HepG2 (cell line): ENCODE results near the gene RSL1D1. TPM values are rescaled to one million over a fixed set of nuclear protein-coding genes. Genes with fewer than 3 reads are reported as not detected.

Experiments used
- AHDC1 ChIP-seq: sonication (generic); formaldehyde crosslinking; IDR thresholded peaks from 2 replicates; pipeline ENCODE4 v1.5.1; 2020; ENCODE audit warnings: mild to moderate bottlenecking, missing genetic modification reagents, borderline replicate concordance
- EP300 ChIP-seq, 3 experiments: sonication (generic) in 1 of 3; formaldehyde crosslinking in 1 of 3; IDR thresholded peaks; 2 replicates each; pipeline versions ENCODE4 v1.5.1 to v1.6.1; 2011 to 2020; ENCODE audit warnings: low read depth in 2 of 3, low read length in 2 of 3, borderline replicate concordance in 1 of 3, improper control_type of control experiment in 1 of 3, mild to moderate bottlenecking in 1 of 3, missing genetic modification reagents in 1 of 3, moderate library complexity in 1 of 3
- GFI1 ChIP-seq: sonication (generic); formaldehyde crosslinking; IDR thresholded peaks from 2 replicates; pipeline ENCODE4 v1.5.0; 2020; ENCODE audit warnings: missing genetic modification reagents, mild to moderate bottlenecking, borderline replicate concordance
- JDP2 ChIP-seq: sonication (generic); formaldehyde crosslinking; IDR thresholded peaks from 2 replicates; pipeline ENCODE4 v1.8.1; 2022; ENCODE audit warnings: missing genetic modification reagents, borderline replicate concordance
- KMT2B ChIP-seq: IDR thresholded peaks from 2 replicates; pipeline ENCODE4 v1.6.1; 2016; ENCODE audit warnings: missing genetic modification reagents, missing compliant biosample characterization
- LCORL ChIP-seq, 2 experiments: fragments of 450-650 bp in 1 of 2; sonication (generic) in 1 of 2; formaldehyde crosslinking in 1 of 2; IDR thresholded peaks; 2 replicates each; pipeline versions ENCODE4 v1.5.0 to v1.6.1; 2017 to 2020; ENCODE audit warnings: antibody characterized with exemption in 1 of 2, missing genetic modification reagents in 1 of 2
- MYNN ChIP-seq: sonication (generic); formaldehyde crosslinking; IDR thresholded peaks from 2 replicates; pipeline ENCODE4 v1.4.0; 2020; ENCODE audit warnings: mild to moderate bottlenecking, low read depth, missing genetic modification reagents
- SOX5 ChIP-seq: IDR thresholded peaks from 2 replicates; pipeline ENCODE4 v1.6.1; 2016; ENCODE audit warnings: borderline replicate concordance
- TARDBP ChIP-seq: sonication (generic); formaldehyde crosslinking; IDR thresholded peaks from 2 replicates; pipeline ENCODE4 v1.8.0; 2022; ENCODE audit warnings: mild to moderate bottlenecking, missing genetic modification reagents
- TFDP2 ChIP-seq: sonication (generic); formaldehyde crosslinking; IDR thresholded peaks from 2 replicates; pipeline ENCODE4 v1.4.0; 2020; ENCODE audit warnings: missing genetic modification reagents
- TFE3 ChIP-seq: IDR thresholded peaks from 2 replicates; pipeline ENCODE4 v1.6.1; 2016
- ZBTB33 ChIP-seq: sonication (generic); formaldehyde crosslinking; IDR thresholded peaks from 2 replicates; pipeline ENCODE4 v1.4.0; 2020; ENCODE audit warnings: missing genetic modification reagents
- ZNF235 ChIP-seq: sonication (generic); formaldehyde crosslinking; IDR thresholded peaks from 2 replicates; pipeline ENCODE4 v1.8.1; 2023; ENCODE audit warnings: mild to moderate bottlenecking, missing genetic modification reagents, borderline replicate concordance
- ZNF589 ChIP-seq: sonication (generic); formaldehyde crosslinking; conservative IDR thresholded peaks from 2 replicates; pipeline ENCODE4 v1.8.0; 2022; ENCODE audit warnings: mild to moderate bottlenecking, moderate library complexity, missing genetic modification reagents
- ZNF740 ChIP-seq: sonication (generic); formaldehyde crosslinking; IDR thresholded peaks from 2 replicates; pipeline ENCODE4 v1.4.0; 2020; ENCODE audit warnings: missing genetic modification reagents
- ZNF761 ChIP-seq: sonication (generic); formaldehyde crosslinking; conservative IDR thresholded peaks from 2 replicates; pipeline ENCODE4 v1.4.0; 2020; ENCODE audit warnings: mild to moderate bottlenecking, missing genetic modification reagents
- polyA plus RNA-seq, 8 experiments: library from polyadenylated mRNA; depleted of rRNA in 3 of 8; stranded (reverse) in 7 of 8; unstranded in 1 of 8; fragments of >200 nt; fragmentation: Illumina TruSeq in 4 of 8; extraction: Trizol in 4 of 8; gene quantifications; 2 replicates each; pipeline versions ENCODE4 v1.2.1 to v1.2.3, GENCODE V29; 2011 to 2016; ENCODE audit warnings: low read depth in 4 of 8, missing spikeins in 1 of 8, mixed read lengths in 1 of 8; ENCODE audit not compliant: insufficient read depth in 1 of 8
- total RNA-seq, 5 experiments: library from RNA; depleted of rRNA; stranded (reverse); fragments of >200 nt; fragmentation: Illumina TruSeq; extraction: Trizol; gene quantifications; 2 replicates each; pipeline ENCODE4 v1.2.3, GENCODE V29; 2016; ENCODE audit warnings: low read depth in 1 of 5

Gene RSL1D1
- total and polyA plus RNA-seq, 2 of the 13 experiments (the other 11 are each of a cell fraction or from before 2014, with no cell fraction given): 187 to 343 TPM

GRCh38 chr16:11869353-11870228 is 18.2 kb upstream of the RSL1D1 start (continued):
- 0 out of 2 replicates have a peak, but pooled peaks have one; percentile 15 for TF ChIP-seq ZNF740
- 0 out of 2 replicates have a peak, but pooled peaks have one; percentile 20 for TF ChIP-seq ZBTB33
- no peak for TF ChIP-seq ZNF761
- TF ChIP-seq TFDP2 (CRISPR knock-in tag): 0 out of 2 replicates have a peak, but pooled peaks have one; percentile 28
- no peak for TF ChIP-seq ZNF235 (CRISPR knock-in tag)
- TF ChIP-seq JDP2: no peak
- TF ChIP-seq TFE3 (CRISPR knock-in tag): no peak
- TF ChIP-seq TARDBP (CRISPR knock-in tag): peak; percentile 62
- TF ChIP-seq MYNN (CRISPR knock-in tag): no peak; the same call in 1 of the 2 replicates
- TF ChIP-seq ZNF589 (CRISPR knock-in tag): peak; percentile 67; the same call in 1 of the 2 replicates
- TF ChIP-seq LCORL (IDR thresholded peaks at IDR 0.05): peak; percentile 99
- TF ChIP-seq LCORL (CRISPR knock-in tag; IDR thresholded peaks at IDR 0.05): peak; percentile 97
- TF ChIP-seq KMT2B (CRISPR knock-in tag): no peak
- TF ChIP-seq EP300 (IDR thresholded peaks at IDR 0.05; ENCODE audit: low read depth in 2 of 2, low read length in 2 of 2): peak in 1 of 2 experiments; percentile 73; a peak in 3 of 4 replicates
- no peak for TF ChIP-seq EP300 (CRISPR knock-in tag; IDR thresholded peaks at IDR 0.05; ENCODE audit: borderline replicate concordance)
- peak; percentile 74; the same call in 1 of the 2 replicates for TF ChIP-seq SOX5 (CRISPR knock-in tag)
- peak; percentile 46; the same call in 1 of the 2 replicates for TF ChIP-seq AHDC1 (CRISPR knock-in tag)
- TF ChIP-seq GFI1 (CRISPR knock-in tag): peak; percentile 58; the same call in 1 of the 2 replicates
